M059J (cell line): ENCODE measurements around the gene BPGM. TPM values are rescaled to one million over a fixed set of nuclear protein-coding genes. Genes with fewer than 3 reads are reported as not detected.
"Not testable (repeated sequence)": the region's sequence is repeated elsewhere in the genome, so short reads cannot be mapped to it uniquely, and the experiment has no call there.

ENCODE experiments used
- DNase-seq: peaks from one replicate; pipeline ENCODE4 v3.0.0-alpha.2; 2012; ENCODE audit warnings: low read depth
- total RNA-seq: library from RNA; depleted of rRNA; stranded (reverse); fragments of >200 nt; shearing (Covaris generic); gene quantifications from 2 replicates; pipeline ENCODE4 v1.2.3, GENCODE V29; 2014

BPGM gene
- total RNA-seq, 1 experiment from 2014 or later: 39.6 TPM

DNA sequence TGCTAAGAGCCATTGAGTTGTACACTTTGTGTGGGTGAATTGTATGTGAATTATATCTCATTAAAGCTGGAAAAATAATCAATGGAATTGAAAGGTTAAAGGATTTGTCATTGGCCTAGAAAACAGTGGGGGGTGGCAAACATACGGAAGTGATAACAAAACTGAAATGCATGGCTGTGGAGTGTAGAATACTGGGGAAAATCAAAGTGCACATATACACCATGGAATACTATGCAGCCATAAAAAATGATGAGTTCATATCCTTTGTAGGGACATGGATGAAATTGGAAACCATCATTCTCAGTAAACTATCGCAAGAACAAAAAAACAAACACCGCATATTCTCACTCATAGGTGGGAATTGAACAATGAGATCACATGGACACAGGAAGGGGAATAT, 18.4 kb downstream of the BPGM start:
- DNase-seq: not testable (repeated sequence)

DNA sequence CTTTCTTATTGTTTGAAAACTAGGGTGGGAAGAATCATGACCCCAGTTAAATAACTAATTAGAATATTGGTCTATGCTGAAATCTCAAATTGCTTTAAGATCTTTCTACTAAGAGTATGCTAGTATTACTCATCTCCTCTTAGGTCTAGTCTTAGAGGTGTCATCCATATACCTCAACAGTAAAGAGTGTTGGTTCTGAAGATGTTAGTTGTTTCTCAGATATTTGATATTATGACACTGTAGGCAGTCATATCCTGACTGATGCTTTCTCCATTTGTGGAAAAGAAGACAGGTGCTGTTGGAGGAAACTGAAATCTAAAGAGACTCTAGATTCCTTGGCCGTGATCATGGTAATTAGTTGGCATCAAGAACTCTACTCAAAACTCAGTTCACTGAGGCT, 21.2 kb downstream of the BPGM start:
- no peak for DNase-seq

- DNase-seq: no peak
These were observed 22.7 kb downstream of the BPGM start for GRCh38 chr7:134669388-134669787.

- peak; percentile 100 for DNase-seq
These were observed 23.3 kb downstream of the BPGM start for GRCh38 chr7:134669845-134670373.

- no peak for DNase-seq
These were observed 25.0 kb downstream of the BPGM start for GRCh38 chr7:134671609-134672008.

GRCh38 chr7:134674424-134674823, 27.8 kb downstream of the BPGM start:
- no peak for DNase-seq

- DNase-seq: no peak
These were observed 30.1 kb downstream of the BPGM start for GRCh38 chr7:134676743-134677142.

DNA sequence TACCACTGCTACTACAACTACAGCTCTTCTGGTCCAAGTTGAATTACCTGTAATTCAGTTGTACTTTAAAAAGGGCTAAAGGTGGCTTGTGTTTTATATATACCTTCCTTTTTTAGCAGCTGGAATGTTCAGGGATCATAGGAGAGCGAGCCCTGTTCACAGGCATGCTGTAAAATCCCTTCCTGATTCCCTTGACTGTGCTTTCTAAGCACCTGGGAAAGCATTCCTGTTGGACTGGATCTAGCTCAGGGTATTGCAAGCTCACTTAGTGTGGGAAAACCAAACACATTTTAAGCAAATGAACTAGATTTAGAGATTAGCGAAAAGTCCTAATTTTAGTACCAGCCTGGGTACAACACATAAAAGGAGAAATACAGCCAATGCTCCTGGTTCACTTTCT, 31.5 kb downstream of the BPGM start:
- DNase-seq: no peak

GRCh38 chr7:134679006-134679405, 32.4 kb downstream of the BPGM start:
- DNase-seq: no peak

DNA sequence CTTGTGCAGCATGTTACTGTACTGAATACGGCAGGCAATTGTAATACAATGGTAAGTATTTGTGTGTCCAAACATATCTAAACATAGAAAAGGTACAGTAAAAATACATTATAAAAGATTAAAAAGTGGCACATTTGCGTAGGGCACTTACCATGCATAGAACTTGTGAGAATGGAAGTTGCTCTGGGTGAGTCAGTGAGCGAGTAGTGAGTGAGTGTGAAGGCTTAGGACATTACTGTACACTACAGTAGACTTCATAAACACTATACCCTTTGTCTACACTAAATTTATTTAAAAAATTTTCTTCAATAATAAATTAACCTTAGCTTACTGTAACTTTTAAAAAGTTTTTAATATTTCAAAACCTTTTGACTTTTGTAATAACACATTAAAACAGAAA, 37.5 kb downstream of the BPGM start:
- no peak for DNase-seq

- DNase-seq: peak; percentile 67
These were observed 38.6 kb downstream of the BPGM start for GRCh38 chr7:134685250-134685649.

- DNase-seq: peak; percentile 63
These were observed 40.1 kb downstream of the BPGM start for GRCh38 chr7:134686786-134687185.

DNA sequence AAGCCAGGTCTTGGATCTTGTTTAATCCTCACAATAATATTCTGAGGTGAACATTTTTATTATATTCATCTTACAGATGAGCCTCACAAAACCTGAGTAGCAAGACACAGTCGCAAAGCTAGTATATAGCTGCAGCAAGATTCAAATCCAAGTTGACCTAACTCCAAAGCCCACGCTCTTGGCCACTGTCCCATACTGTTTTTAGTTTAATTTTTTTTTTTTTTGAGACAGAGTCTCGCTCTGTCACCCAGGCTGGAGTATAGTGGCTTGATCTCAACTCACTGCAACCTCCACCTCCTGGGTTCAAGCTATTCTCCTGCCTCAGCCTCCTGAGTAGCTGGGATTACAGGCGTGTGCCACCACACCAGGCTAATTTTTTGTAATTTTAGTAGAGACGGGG, 42.9 kb downstream of the BPGM start:
- not testable (repeated sequence) for DNase-seq

GRCh38 chr7:134690016-134690415, 43.4 kb downstream of the BPGM start:
- peak; percentile 84 for DNase-seq

DNA sequence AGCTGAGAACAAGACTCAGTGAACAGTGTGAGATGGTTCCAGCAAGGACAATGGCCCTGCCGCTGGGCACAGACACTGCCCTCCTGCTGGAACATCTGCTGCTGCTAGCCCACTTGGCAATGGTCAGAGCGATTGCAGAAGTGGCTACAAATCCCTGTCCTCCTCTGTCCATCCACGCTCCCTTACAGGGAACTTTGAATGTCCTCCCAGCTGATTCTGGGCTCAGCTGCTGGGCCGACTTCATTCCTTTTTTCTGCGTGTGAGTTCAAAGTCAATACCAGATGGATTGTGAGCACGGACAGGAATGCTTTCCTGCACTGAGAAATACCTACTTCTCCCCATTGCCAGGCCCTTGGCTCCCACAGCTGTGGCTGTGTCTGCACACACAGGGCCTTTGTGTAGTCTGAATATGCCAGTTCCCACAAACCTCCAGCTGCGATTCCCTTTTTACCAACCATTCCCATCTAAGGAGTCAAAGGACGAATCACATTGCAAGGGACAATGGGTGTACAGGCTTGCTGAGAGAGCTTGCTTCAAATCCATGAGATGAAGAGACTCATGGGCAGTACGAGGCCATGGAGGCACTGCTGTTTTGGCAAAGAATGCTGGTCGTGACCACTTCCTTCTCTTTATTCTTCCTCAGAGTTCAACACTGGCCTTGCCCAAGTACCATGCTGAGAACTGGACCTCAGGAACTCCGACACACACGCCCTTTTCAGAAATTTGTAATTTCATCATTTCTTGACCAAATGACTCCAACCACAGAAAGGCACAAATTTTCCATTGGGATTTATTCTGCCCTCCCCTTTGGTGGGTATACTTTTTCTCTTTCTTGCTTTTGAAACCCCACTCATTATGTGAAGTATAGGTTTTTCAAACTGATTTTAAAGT, 44.2 kb downstream of the BPGM start:
- peak; percentile 82 for DNase-seq

- peak; percentile 93 for DNase-seq
These were observed 45.1 kb downstream of the BPGM start for GRCh38 chr7:134691546-134692343.

DNA sequence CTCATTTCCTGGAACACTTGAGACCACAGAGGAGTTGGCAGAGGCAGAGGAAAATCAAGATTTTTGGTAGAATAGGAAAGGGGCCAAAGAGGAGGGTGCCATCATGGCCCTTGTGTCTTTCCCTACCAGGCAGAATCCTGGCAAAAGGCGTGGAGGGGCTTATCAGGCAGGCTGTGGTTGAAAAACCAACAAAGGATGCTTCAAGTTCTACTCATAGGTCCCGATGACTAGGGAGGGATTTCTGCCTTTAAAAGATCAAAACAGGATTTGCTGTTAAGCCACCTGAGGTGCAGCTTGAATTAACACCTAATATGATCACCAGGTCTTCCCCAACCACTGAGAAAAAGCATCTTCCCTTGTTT, 45.7 kb downstream of the BPGM start:
- DNase-seq: peak; percentile 90

- DNase-seq: peak; percentile 100
These were observed 46.6 kb downstream of the BPGM start for GRCh38 chr7:134693256-134693655.

DNA sequence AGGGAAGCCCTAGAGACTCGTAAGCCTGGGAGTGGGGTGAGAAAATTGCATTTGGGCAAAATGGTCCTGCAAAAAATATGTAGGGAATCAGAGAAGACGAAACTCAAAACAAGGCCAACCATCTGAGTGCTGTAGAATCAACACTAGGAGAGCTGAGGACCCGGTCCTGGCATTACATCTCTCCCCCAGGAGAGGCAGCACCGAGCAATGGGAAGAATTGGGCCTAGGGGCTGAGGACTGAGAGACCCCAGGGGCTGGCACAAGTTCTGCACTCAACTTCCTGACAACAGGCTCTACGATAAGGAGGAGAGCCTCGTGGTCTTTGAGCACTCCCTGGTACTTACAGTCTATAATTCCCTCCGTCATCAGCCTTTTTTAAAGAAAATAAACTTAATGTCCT, 47.6 kb downstream of the BPGM start:
- no peak for DNase-seq

- no peak for DNase-seq
These were observed 48.1 kb downstream of the BPGM start for GRCh38 chr7:134694767-134695166.

- DNase-seq: peak; percentile 69
These were observed 48.7 kb downstream of the BPGM start for GRCh38 chr7:134695321-134695860.

DNA sequence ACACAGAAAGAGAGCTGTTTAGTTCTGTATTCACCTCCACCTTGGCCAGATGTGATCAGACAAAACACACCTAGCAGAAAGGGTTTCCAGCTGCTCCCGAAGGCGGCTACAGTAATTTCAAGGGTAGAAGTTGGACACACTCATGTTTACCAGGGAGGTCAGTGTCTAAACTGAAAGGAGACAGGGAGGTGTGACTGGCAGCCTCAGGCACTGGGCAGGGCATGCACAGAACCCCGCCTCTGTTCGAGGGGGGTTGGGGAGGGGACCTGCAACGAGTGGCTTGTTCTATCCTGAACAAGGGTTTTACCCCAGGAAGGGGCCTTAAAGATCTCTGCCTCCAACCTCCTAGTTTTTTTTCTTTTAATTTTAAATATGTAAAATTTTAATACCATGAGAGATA, 49.6 kb downstream of the BPGM start:
- peak; percentile 73 for DNase-seq
